DMS53 treated with DMSO at 0.1 percent for 48 hours (cell line): Measurements from ENCODE around the gene TOR1AIP1.
A peak's percentile ranks its signal among the peaks of the same experiment; 100 is the strongest.
"Not testable (repeated sequence)": the region's sequence is repeated elsewhere in the genome, so short reads cannot be mapped to it uniquely, and the experiment has no call there.

Experiments used
- DNase-seq: peaks from one replicate; lab custom pipeline; 2025; ENCODE audit not compliant: unreplicated experiment; lab: John Stamatoyannopoulos, UW

Gene TOR1AIP1

DNA sequence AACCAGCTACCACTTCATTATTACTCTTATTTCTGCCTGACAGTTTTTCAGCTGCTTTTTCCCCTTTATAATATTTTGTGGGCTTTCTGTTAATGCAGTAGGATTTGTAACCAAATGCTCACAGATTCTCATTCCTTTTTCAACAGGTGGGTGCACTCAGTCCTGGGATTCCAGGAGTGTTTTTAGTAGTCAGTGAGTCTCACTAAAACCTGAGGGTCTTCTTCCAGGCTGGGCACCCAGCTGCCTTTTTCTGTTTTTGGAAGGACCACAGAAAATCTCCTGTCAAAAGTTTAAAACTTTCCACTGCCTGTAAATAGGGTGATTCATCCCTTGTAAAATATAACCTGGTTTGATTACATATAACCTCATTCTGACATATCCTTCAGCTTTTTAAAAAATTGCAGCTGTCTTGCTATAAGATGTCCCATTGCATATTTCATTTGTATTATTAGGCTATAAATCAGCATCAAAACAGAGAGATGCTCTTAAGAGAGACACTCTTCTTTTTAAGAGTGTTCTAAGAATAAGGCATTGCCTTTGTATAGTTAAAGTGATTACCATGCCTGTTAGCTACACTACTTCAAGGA lies 55.7 kb downstream of the TOR1AIP1 start:
- no peak for DNase-seq

- no peak for DNase-seq
These were observed 56.7 kb downstream of the TOR1AIP1 start for GRCh38 chr1:179938752-179939151.

- DNase-seq = no peak
These were observed 57.9 kb downstream of the TOR1AIP1 start for GRCh38 chr1:179939941-179940340.

DNA sequence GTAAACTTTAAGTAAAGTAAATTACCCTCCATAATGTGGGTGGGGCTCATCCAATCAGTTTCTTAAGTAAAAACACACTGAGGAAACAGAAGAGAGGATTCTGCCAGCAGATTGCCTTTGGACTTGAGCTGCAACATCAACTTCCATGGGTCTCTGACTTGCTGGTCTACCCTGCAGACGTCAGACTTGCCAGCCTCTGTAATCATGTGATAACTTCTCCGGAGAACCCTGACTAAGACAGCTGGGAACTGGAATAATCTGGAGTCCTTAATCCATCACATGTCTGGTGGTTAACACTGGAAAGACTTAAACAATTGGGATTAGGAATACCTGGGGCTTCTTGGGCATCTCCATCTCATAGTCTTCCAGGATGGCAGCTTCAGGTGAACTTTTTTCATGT lies 59.4 kb downstream of the TOR1AIP1 start:
- DNase-seq = no peak

DNA sequence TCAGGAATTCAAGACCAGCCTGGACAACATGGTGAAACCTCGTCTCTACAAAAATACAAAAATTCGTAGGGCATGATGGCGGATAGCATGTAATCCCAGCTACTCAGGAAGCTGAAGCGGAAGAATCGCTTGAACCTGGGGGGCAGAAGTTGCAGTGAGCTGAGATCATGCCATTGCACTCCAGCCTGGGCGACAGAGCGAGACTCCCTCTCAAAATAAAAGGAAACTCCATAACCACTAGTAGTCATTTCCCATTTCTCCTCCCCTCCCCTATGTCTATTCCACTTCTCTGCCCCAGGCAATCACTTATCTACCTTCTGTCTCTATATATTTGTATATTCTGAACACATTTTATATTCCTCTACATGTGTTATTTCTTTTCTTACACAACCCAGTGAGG lies 68.6 kb downstream of the TOR1AIP1 start:
- no peak for DNase-seq

GRCh38 chr1:179951383-179952144 lies 69.5 kb downstream of the TOR1AIP1 start:
- DNase-seq = no peak

DNA sequence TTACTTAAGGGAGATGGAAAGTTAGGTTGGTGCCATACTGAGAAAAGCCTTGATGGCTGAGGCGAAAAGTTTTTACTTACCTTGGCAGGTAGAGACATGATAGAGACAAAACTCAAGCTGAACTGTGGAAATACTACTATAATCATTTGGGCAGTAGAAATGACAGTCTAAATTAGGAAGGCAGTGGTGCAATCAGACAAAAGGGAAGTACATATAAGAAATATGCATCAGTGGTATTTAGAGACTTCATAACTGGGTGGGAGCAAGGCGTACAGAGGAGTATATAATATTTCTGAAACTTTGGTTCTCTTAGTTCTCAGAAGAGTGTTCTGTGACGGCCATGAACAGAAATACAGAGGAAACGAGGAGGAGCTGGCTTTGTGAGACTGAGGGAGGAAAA lies 70.1 kb downstream of the TOR1AIP1 start:
- no peak for DNase-seq

DNA sequence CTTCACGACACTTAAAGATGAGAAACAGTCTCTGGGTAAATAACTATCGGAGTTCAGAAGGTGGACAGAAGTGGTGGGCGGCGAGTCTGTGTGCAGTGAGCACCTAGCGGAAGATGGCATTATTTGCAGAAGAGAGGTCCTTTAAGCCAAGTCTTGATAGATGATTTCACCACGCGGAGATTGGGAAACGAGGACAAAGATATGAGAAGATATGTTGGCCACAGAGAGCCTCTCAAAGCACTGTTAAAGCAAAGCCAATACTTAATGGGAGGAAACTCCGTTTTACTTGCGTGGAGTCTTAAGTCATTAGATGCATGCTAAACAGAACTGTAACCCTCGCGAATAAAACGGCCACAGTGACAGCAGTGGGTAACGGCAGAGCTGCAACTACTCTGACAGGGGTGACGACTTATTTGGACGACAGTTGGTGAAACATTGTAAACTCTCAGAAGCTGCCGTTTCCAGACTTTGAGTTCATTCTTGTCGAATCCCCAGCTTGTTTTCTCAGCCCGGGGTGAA lies 71.9 kb downstream of the TOR1AIP1 start:
- peak; percentile 74 for DNase-seq

DNA sequence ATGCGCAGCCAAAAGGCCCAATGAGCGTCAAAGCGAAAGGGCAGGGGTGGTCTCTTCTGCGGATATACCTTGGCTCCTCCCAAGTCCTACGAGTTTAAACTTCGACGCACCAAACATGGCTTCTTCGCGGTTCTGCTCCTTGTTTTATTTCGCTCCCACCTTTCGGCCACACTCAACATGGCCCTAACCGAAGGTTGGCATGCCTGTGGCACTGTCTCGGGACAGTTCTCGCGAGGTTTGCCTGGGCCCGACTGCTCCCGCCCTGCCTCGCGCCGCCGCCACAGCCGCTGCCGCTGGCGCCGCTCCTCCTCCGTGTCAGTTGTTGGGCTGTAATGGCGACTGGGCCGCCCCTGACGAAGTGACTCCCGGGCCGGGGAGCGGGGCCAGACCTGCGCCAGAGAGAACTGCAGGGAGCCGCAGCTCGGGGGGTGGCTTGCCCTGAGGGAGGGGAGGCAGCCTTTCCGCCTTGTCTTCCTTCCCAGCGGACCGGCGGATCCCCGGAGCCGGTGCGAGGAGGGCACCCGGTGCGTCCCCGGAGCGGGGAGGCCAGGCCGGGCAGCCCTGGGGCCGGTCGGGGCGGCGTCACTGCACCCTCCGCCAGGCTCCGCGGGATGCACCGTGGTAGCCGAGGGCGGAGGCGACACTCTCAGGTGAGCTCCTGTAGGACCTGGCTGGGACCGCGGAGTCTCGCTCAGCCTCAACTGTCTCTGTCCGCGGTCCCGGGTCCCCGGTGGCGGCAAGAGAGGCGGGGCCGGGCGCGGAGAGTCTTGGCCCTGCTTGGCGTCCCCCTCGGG lies 72.6 kb downstream of the TOR1AIP1 start, which contains the start of gene CEP350:
TSS of gene CEP350 (plus strand) at position 318 of the 794 bp plus-strand sequence. CDS start 31,372 bp downstream, outside the sequence.
- DNase-seq = peak; percentile 96

DNA sequence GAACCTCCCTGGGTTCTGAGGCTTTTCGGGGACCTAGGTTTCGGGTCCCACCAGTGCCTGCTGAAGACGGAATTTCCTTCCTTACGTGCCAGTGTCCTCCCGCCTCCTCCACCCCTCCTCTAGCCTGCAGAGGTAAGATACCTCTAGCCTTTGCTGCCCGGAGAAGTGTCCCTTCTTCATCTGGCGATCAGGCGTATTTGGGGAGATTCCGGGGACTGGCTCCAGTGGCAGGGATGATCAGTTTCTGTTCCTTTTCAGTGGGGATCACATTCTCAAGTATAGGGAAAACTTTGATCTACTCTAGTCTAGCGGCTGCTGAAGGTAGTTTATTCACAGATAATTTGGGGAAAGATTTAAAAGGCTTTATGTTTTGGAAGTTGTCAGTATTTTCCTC lies 73.2 kb downstream of the TOR1AIP1 start:
- peak; percentile 52 for DNase-seq

DNA sequence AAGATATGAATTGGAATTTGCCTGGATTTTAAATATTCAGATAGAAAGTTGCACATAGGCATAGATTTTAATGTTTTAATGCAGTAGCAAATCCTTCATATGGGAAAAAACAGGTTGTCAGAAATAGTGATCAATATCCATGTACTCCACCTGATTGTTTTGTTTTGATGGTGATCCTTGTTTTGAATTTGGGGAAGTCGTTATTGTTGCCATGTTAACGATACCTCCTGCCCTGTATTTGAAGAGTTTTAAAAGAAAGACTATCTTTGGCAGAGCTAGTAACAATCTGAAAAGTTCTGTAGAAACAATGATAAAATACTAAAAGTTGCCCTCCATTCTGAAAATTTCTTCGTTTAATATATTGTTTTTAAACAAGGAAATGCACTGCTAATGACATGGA lies 73.6 kb downstream of the TOR1AIP1 start:
- no peak for DNase-seq

- DNase-seq = no peak
These were observed 76.3 kb downstream of the TOR1AIP1 start for GRCh38 chr1:179958359-179958758.

DNA sequence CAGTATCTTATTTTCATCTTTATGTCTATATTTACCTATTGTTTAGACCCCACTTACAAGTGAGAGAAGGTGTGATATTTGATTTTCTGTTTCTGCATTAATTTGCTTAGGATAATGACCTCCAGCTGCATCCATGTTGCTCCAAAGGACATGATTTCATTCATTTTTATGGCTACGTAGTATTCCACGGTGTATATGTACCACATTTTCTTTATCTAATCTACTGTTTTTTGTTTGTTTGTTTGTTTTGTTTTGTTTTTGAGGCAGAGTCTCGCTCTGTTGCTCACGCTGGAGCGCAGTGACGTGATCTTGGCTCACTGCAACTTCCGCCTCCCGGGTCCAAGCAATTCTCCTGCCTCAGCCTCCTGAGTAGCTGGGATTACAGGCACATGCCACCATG lies 80.1 kb downstream of the TOR1AIP1 start:
- not testable (repeated sequence) for DNase-seq

DNA sequence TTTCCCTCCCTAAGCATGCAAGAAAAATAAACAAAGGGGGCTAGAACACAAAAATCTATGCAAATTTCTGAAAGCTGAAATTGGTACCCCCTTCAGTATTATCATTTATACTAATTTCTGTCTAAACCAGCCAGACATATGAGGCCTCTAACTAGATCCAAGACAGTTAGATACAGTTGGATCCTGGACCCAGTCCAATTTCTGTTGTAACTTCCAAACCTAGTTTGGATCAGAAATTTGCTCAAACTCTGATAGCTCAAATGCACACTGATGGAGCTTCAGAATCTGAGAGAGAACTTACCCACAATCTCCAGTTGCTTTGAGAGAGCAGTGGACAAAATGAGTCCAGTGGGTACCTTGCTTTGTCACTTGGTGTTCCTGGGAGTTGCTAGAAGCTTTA lies 84.5 kb downstream of the TOR1AIP1 start:
- no peak for DNase-seq

GRCh38 chr1:179968284-179968993 lies 86.4 kb downstream of the TOR1AIP1 start:
- no peak for DNase-seq

DNA sequence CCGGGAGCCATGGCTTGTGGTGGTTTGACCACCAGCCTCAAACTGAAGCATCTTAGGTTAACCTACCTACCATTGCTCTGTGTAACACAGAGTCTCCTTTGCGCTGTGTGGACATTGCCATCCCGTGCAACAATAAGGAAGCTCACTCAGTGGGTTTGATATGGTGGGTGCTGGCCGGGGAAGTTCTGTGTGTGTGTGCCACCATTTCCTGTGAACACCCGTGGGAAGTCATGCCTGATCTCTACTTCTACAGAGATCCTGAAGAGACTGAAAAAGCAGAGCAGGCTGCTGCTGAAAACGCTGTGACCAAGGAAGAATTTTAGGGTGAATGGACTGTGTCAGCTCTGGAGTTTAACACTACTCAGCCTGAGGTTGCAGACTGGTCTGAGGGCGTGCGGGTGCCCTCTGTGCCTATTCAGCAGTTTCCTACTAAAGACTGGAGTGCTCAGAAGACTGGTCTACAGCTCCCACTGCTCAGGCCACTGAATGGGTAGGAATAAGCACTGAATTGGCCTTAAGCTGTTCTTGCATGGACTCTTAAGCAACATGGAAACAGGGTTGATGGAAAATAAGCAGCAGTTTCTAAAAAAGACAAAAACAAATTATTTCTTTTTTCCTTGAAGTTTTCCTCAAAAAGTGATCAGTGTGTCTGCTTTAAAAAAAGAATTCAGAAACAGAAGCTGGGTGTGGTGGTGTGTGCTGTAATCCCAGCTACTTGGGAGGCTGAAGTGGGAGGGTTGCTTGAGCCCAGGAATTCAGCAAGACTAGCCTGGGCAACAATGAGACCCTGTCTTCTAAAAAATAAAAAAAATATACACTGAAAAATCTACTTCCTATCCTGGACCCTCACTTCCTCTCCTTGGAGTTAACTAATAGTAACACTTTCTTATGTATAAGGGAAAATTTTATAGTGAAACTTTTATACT lies 87.2 kb downstream of the TOR1AIP1 start:
- no peak for DNase-seq
